Prostate gland (tissue), 2 donors: ENCODE data around the gene MRPS18A. TPM values are rescaled to one million over a fixed set of nuclear protein-coding genes. Genes with fewer than 3 reads are reported as not detected.

Experiments used
- DNase-seq: peaks from one replicate; pipeline ENCODE4 v3.0.0-alpha.2; 2019; ENCODE audit warnings: low spot score
- H3K27ac ChIP-seq, 2 donors: fragments of 200-600 bp; sonication (generic); 2 replicates each; pipeline ENCODE4 v1.5.1; 2017 to 2019
- H3K27me3 ChIP-seq: fragments of 200-600 bp; sonication (generic); replicated peaks from 2 replicates; pipeline ENCODE4 v1.5.1; 2019; ENCODE audit not compliant: insufficient read depth
- H3K36me3 ChIP-seq, 2 donors: fragments of 200-600 bp; sonication (generic); 1 replicate in 1 of 2; 2 replicates in 1 of 2; pipeline versions ENCODE4 v1.5.1 to v1.8.1; 2017 to 2019
- H3K4me1 ChIP-seq: fragments of 200-600 bp; sonication (generic); replicated peaks from 2 replicates; pipeline ENCODE4 v1.5.1; 2019
- H3K4me3 ChIP-seq, 2 donors: fragments of 200-600 bp; sonication (generic); 2 replicates each; pipeline ENCODE4 v1.5.1; 2017 to 2019
- H3K9me3 ChIP-seq: fragments of 200-600 bp; sonication (generic); 2 replicates; pipeline ENCODE4 v1.5.1; 2017
- CTCF ChIP-seq, 4 experiments: fragments of 200-600 bp in 2 of 4; fragments of 450-650 bp in 2 of 4; sonication (generic) in 2 of 4; IDR thresholded peaks; 1 replicate in 3 of 4; 2 replicates in 1 of 4; pipeline ENCODE4 v1.5.1; 2016 to 2019; ENCODE audit warnings: antibody characterized with exemption in 4 of 4, mild to moderate bottlenecking in 2 of 4, moderate library complexity in 2 of 4
- POLR2A ChIP-seq: fragments of 450-650 bp; IDR thresholded peaks from one replicate; pipeline ENCODE4 v1.6.1; 2016; ENCODE audit warnings: antibody characterized with exemption, mild to moderate bottlenecking
- POLR2AphosphoS5 ChIP-seq: sonication (generic); formaldehyde crosslinking; IDR thresholded peaks from one replicate; pipeline ENCODE4 v1.6.1; 2017; ENCODE audit warnings: antibody characterized with exemption
- WGBS: methylation state at CpG from one replicate; pipeline ENCODE4 v1.1.5; 2018; 5-methylcytosine and 5-hydroxymethylcytosine counted together
- intact Hi-C: fragments of 100-400 bp; cut with DNase I; formaldehyde crosslinking; loops from one replicate; pipeline ENCODE4 v1.14.2; 2022
- total RNA-seq, 2 donors: library from RNA; depleted of rRNA; stranded (reverse); fragments of >200 nt; gene quantifications; one replicate each; pipeline ENCODE4 v1.1.0, GENCODE V29; 2016

Gene MRPS18A
- total RNA-seq, 2 donors from 2014 or later = 56.6 to 56.9 TPM

- 84% methylated on average over 12 of the region's 12 CpGs for WGBS
- H3K36me3 ChIP-seq = peaks cover 7 to 12% of the 10 kb centered on the region in 2 donors
- intact Hi-C loops = no loop called here
Observed at GRCh38 chr6:43623880-43624785, 63.5 kb downstream of the MRPS18A start.

GRCh38 chr6:43622541-43622940, 65.0 kb downstream of the MRPS18A start:
- no peaks in the 10 kb centered on the region for H3K27me3 ChIP-seq
- no peak overlapping the region for H3K27ac ChIP-seq
- no peak for DNase-seq
- intact Hi-C loops = no loop called here
- 92% methylated on average over 10 of the region's 10 CpGs for WGBS
- no peaks in the 10 kb centered on the region for H3K9me3 ChIP-seq
- H3K4me3 ChIP-seq = no peak overlapping the region
- H3K36me3 ChIP-seq = peaks cover 7 to 12% of the 10 kb centered on the region in 2 donors
- peaks cover 5% of the 10 kb centered on the region for H3K4me1 ChIP-seq
- no peak for TF ChIP-seq CTCF (IDR thresholded peaks at IDR 0.05)
- no peak for TF ChIP-seq POLR2AphosphoS5
- TF ChIP-seq POLR2A = no peak

More at GRCh38 chr6:43623880-43624785, 63.5 kb downstream of the MRPS18A start:
- Histone ChIP-seq H3K4me1 (peaks cover 9% of the 10 kb centered on the region), H3K27ac (no peak overlapping the region), H3K9me3 (no peaks in the 10 kb centered on the region), H3K27me3 (no peaks in the 10 kb centered on the region), H3K4me3 (no peak overlapping the region)
- no peak for DNase-seq
- TF ChIP-seq POLR2AphosphoS5 = no peak
- TF ChIP-seq CTCF (IDR thresholded peaks at IDR 0.05) = no peak
- TF ChIP-seq POLR2A = no peak

- Histone ChIP-seq H3K27ac (no peak overlapping the region), H3K36me3 (peaks cover 7 to 12% of the 10 kb centered on the region in 2 donors), H3K27me3 (no peaks in the 10 kb centered on the region), H3K4me1 (no peaks in the 10 kb centered on the region), H3K4me3 (no peak overlapping the region), H3K9me3 (no peaks in the 10 kb centered on the region)
- WGBS = 96% methylated on average over 10 of the region's 10 CpGs
- intact Hi-C loops = no loop called here
- DNase-seq = no peak
- TF ChIP-seq POLR2AphosphoS5 (no peak), POLR2A (no peak), CTCF (IDR thresholded peaks at IDR 0.05) (no peak)
Observed at GRCh38 chr6:43621836-43622180, 65.8 kb downstream of the MRPS18A start.

Other genes with a start within 250 kb of the MRPS18A start
- 10 to 100 TPM; 13.5 to 46.1 TPM for gene DLK2, start 232.2 kb downstream of the MRPS18A start, total RNA-seq
- gene TJAP1, start 210.2 kb downstream of the MRPS18A start, total RNA-seq = 10 to 100 TPM; 29.1 to 51.6 TPM
- 1 to 10 TPM in 1 of 2 donors, under 1 TPM in 1; 0.68 to 4.0 TPM for gene LRRC73, start 177.4 kb downstream of the MRPS18A start, total RNA-seq
- gene YIPF3, start 170.9 kb downstream of the MRPS18A start, total RNA-seq = 100 to 1,000 TPM; 162 to 180 TPM
- 10 to 100 TPM; 24.4 to 37.2 TPM for gene POLR1C, start 170.7 kb downstream of the MRPS18A start, total RNA-seq
- 10 to 100 TPM; 17.9 to 33.3 TPM for gene XPO5, start 111.8 kb downstream of the MRPS18A start, total RNA-seq
- 10 to 100 TPM in 1 of 2 donors, 1 to 10 TPM in 1; 9.2 to 11.8 TPM for gene POLH, start 111.6 kb downstream of the MRPS18A start, total RNA-seq
- gene GTPBP2, start 58.5 kb downstream of the MRPS18A start, total RNA-seq = 10 to 100 TPM; 22.4 to 54.9 TPM
- 10 to 100 TPM; 24.9 to 46.8 TPM for gene MAD2L1BP, start 52.0 kb downstream of the MRPS18A start, total RNA-seq
- gene RSPH9, start 42.8 kb downstream of the MRPS18A start, total RNA-seq = 1 to 10 TPM in 1 of 2 donors, under 1 TPM in 1; 0.23 to 1.9 TPM
- gene VEGFA, start 82.4 kb upstream of the MRPS18A start, total RNA-seq = 100 to 1,000 TPM; 127 to 335 TPM